CMK (cell line): Measurements from ENCODE around the gene TMEM223.
"Not testable (repeated sequence)": the region's sequence is repeated elsewhere in the genome, so short reads cannot be mapped to it uniquely, and the experiment has no call there.

Source experiments
- DNase-seq: peaks from one replicate; pipeline ENCODE4 v3.0.0-alpha.2; 2010; ENCODE audit warnings: low read depth

TMEM223 gene, protein sequence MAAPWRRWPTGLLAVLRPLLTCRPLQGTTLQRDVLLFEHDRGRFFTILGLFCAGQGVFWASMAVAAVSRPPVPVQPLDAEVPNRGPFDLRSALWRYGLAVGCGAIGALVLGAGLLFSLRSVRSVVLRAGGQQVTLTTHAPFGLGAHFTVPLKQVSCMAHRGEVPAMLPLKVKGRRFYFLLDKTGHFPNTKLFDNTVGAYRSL

GRCh38 chr11:62791501-62792201 is at the start of gene TMEM223:
Gene TMEM223 (minus strand): TSS chr11:62792006. CDS start chr11:62791994, 12 bp downstream.
- DNase-seq, result peak; percentile 56

DNA sequence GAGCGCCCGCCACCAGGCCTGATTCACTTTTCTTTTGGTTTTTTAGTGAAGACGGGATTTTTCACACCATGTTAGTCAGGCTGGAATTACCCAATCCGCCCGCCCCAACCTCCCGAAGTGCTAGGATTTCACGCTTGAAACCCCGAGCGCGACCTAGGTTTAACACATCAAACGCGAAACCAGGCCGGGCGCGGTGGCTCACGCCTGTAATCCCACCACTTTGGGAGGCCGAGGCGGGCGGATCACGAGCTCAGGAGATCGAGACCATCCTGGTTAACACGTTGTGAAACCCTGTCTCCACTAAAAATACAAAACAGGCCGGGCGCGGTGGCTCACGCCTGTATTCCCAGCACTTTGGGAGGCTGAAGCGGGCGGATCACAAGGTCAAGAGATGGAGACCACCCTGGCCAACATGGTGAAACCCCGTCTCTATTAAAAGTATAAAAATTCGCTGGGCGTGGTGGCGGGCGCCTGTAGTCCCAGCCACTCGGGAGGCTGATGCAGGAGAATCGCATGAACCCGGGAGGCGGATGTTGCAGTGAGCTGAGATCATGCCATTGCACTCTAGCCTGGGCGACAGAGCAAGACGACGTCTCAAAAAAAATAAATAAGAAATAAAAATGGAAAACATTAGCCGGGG is 49.0 kb upstream of the TMEM223 start:
- not testable (repeated sequence) for DNase-seq

DNA sequence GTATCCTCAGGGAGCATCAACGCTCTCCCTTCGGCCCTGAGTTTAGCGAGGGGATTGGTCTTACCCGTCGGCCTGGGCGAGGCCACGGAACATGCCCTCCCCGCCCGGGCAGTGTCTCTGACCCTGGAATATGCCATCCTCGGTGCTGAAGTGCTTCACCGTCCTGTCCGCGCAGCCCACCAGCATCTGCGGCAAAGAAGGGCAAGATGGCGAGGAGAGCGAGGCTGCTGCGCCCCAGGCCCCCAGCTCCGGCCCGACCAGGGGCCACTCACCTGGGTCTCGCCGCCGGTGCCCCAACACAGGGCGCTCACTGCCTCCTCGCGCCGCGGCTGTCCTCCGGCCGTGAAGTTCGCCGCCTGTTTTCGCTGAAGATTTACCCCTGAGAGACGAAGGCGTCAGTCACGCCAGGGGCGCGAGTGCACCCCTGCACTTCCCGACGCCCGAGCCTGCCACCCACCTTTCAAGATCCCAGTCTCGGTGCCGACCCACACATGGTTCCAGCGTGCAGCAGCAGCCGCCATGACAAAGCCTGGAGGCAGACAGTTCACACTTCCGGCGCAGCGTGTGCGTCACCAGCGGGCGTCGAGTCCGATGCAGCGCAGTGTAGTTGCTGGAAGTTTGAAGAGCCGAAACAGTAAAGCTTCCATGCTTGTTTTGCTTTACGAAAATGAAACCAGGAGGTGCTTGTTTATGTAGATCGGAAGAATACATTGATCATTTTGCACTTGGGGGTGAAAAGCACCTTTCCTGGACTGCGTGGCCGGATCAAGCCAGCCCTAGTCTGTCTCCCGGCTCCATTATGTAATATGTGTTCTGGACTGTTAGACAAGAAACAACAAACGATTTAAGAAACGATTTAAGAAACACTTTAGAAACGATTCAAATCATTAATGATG is 47.5 kb upstream of the TMEM223 start, which contains the start of gene WDR74:
TSS of gene WDR74 (minus strand) at position 541 of the 896 bp plus-strand sequence. CDS start at position 521, 20 bp downstream.
- no peak for DNase-seq

- DNase-seq, result no peak
Measured at GRCh38 chr11:62835336-62835735, 43.5 kb upstream of the TMEM223 start.

GRCh38 chr11:62832336-62833234 is 40.8 kb upstream of the TMEM223 start, which contains the start of gene TEX54:
Gene TEX54 (minus strand): TSS chr11:62832841.
- no peak for DNase-seq

- peak; percentile 89 for DNase-seq
Measured at GRCh38 chr11:62831520-62832335, 39.9 kb upstream of the TMEM223 start, which contains the start of gene STX5. Gene STX5 (minus strand): TSS chr11:62832051. CDS start chr11:62831243, 808 bp downstream.

- DNase-seq, result no peak
Measured at GRCh38 chr11:62830904-62831519, 39.2 kb upstream of the TMEM223 start.

GRCh38 chr11:62828130-62828529 is 36.3 kb upstream of the TMEM223 start:
- DNase-seq, result not testable (repeated sequence)

GRCh38 chr11:62823677-62824076 is 31.9 kb upstream of the TMEM223 start:
- no peak for DNase-seq

DNA sequence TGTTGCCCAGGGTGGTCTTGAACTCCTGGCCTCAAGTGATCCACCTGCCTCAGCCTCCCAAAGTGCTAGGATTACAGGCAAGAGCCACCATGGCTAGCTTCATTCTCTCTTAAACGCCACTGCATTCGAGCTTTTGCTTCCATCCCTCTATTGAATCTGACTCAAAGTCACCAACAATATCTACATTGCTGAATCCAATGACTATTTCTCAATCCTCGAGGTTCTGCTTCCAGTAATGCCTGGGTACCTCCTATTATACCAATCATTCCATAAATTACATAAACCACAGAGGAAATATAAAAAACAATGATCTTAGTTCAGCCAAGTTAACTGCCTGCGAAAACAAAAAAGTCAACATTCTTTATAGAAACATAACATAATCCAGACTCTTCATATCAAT is 25.3 kb upstream of the TMEM223 start:
- DNase-seq, result no peak

DNA sequence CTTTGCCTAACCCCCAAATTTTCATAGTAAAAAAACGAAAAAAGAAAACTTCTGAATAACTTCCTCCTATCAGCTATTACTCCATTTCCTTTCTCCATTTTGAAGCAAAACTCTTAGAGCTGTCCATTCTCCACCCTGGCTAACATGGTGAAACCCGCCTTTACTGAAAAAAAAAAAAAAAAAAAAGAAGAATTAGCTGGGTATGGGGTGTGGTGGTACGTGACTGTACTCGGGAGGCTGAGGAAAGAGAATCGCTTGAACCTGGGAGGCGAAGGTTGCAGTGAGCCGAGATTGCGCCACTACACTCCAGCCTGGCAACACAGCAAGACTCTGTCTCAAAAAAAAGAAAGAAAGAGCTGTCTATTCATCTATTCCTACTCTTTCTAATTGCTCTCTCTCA is 24.8 kb upstream of the TMEM223 start:
- no peak for DNase-seq

DNA sequence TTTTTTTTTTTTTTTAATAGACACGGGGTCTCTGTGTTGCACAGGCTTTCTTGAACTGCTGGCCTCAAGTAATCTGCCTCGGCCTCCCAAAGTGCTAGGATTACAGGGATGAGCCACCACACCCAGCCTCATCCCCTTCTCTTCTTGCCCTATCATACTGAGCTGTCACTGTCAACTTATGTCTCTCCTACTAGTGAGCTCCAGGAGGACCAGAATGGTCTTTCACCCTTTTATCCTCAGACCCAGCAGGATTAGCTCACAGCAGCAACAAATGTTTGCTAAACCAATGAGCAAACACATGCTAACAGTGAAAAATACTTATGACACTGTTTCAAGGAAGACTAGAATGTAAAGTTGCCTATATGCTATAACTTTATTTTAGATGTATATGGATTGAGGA is 19.9 kb upstream of the TMEM223 start:
- DNase-seq, result no peak

DNA sequence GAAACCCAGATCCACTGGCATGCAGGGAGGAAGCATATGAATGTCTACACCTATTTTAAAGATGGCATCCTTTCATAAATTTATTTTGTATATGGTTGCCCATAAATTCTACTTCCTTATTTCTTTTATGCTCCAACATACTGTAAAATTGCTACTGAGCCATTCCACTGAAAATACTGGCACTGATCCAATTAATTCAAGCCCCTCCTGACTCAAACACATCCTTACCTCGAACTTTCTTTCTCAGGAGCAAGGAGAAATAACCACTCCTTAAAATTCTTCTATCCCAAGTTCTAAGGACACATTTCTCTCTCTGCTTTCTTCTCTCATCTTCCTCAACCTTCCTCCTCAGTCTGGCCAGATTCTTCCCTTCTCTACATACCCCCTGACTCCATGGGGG is 18.9 kb upstream of the TMEM223 start:
- DNase-seq, result no peak

GRCh38 chr11:62806611-62807121 is 14.9 kb upstream of the TMEM223 start:
- no peak for DNase-seq

- DNase-seq, result no peak
Measured at GRCh38 chr11:62805961-62806441, 14.2 kb upstream of the TMEM223 start.

DNA sequence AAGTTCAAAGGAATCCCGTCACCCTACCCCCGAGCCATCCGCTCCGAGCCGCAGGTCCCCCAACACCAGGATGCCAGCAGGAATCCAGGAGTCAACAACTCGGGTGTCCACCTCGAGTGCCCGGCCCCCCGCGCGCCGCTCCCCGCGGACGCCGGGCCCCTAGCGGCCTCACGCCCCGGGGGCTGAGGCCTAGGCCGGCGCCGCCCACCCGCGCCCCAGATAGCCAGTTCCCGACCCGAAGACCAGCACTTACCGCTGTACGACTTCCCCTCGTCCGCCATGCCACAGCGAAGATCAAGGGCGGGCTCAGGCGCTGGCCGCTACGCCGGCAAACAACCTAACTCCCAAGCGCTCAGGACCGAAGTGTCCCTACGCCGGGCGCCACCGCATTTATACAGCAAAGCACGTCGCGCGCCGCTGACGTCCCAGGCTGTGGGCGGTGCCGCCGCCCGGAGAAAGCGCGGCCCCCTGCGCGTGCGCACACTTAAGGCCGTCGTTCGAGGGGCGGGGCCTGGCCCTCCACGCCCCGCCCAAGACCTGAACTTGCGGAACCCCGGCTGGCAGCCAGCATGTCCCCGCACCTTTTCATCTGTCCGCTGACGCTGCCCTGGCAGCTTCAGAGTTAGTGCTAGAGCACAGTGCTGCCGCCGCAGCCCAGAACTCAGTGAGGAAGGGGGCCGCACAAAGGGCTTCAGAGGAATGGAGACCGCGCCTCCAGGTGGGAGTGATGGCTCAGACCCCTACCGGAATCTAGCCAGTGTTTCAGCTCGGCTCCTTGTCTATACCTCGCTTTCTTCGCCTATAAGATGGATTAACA is 13.5 kb upstream of the TMEM223 start, which contains the start of gene NXF1:
TSS of gene NXF1 (minus strand) at position 365 of the 817 bp plus-strand sequence. CDS start at position 281, 84 bp downstream.
- DNase-seq, result peak; percentile 89

DNA sequence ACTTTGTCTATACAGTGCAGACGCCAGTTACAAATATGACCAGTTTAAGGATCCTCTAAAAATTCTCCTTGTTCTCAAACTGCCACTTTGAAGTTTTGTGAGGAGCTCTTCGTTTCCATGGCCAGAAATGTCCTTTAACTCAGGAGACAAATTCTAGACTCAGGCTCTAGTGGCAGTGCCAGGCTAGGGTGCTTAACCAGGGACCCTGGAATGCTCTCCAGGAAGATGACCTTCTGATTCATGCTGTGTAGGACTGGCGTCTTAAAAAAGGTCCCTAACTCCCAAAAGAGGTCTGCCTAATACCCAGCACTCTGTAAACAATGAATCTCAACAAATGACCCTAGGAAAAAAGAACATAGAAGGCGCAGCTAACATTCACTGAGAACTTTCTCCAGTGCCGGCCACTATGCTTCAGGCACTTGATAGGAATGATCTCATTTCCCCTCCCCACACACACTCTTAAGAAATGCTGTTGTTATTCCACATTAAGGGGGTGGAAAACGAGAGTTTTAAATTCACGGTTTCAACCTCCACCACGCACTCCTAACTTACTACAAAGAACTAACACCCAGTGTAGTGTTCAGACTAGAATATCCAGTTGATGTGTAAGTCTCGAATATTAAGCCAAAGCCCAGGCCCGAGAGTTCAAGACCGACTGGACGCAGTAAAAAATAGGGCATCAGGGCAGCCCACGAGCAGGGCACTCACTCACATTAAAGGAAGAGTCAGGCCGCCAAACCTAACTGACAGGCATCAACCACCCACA is 12.7 kb upstream of the TMEM223 start:
- no peak for DNase-seq
